IMR-90 (cell line): ENCODE results near the gene DOHH. TPM values are rescaled to one million over a fixed set of nuclear protein-coding genes. Genes with fewer than 3 reads are reported as not detected.

ENCODE experiments used
- ATAC-seq: fragments of 200-7000 bp; cut with Tn5 transposase; 2 replicates; pipeline ENCODE4 v1.9.1; 2020; ENCODE audit warnings: low read depth, mild to moderate bottlenecking, moderate library complexity
- BruUV-seq: library from RNA; stranded (reverse); fragments of 400-500 nt; replicated peaks from 2 replicates; lab custom pipeline; 2021; lab: Mats Ljungman, UMichigan
- CTCF ChIA-PET: fragments of 300-600 bp; formaldehyde crosslinking; extraction: SDS; loops from one replicate; lab custom pipeline; 2021; ENCODE audit warnings: antibody characterized with exemption; lab: Yijun Ruan, JAX
- POLR2A ChIA-PET: fragments of 300-600 bp; sonication (Branson Sonifier 250); formaldehyde crosslinking; loops from one replicate; lab custom pipeline; 2022; ENCODE audit warnings: antibody characterized with exemption; ENCODE audit not compliant: unreplicated experiment; lab: Charles Lee
- DNase-seq: peaks from one replicate; pipeline ENCODE4 v3.0.0; 2013
- H2AFZ ChIP-seq: replicated peaks from 2 replicates; pipeline ENCODE3; 2013; ENCODE audit warnings: low read length, mild to moderate bottlenecking; ENCODE audit not compliant: poor library complexity
- H2AK5ac ChIP-seq: 2 replicates; pipeline ENCODE4 v1.6.1; 2013; ENCODE audit warnings: low read depth, low read length, inconsistent platforms
- H2AK9ac ChIP-seq: replicated peaks from 2 replicates; pipeline ENCODE3; 2013; ENCODE audit warnings: mild to moderate bottlenecking, low read depth, low read length, moderate library complexity; ENCODE audit not compliant: poor library complexity
- H2BK120ac ChIP-seq: 2 replicates; pipeline ENCODE4 v1.6.1; 2013; ENCODE audit warnings: low read depth, low read length, inconsistent platforms
- H2BK15ac ChIP-seq: 3 replicates; pipeline ENCODE4 v1.6.1; 2013; ENCODE audit warnings: low read depth, low read length, inconsistent platforms
- H2BK20ac ChIP-seq: 2 replicates; pipeline ENCODE4 v1.6.1; 2013; ENCODE audit warnings: low read depth, mild to moderate bottlenecking, inconsistent platforms, low read length, moderate library complexity
- H2BK5ac ChIP-seq: 2 replicates; pipeline ENCODE4 v1.6.1; 2013; ENCODE audit warnings: mild to moderate bottlenecking, low read depth, low read length, inconsistent platforms; ENCODE audit not compliant: poor library complexity, severe bottlenecking
- H3K14ac ChIP-seq: replicated peaks from 2 replicates; pipeline ENCODE4 v1.6.1; 2013; ENCODE audit warnings: low read depth, low read length, inconsistent platforms
- H3K18ac ChIP-seq: 2 replicates; pipeline ENCODE4 v1.6.1; 2013; ENCODE audit warnings: low read depth, low read length, control low read depth
- H3K23ac ChIP-seq: 2 replicates; pipeline ENCODE4 v1.6.1; 2013; ENCODE audit warnings: low read depth, low read length, inconsistent platforms
- H3K27ac ChIP-seq: 2 replicates; pipeline ENCODE4 v1.5.1; 2013; ENCODE audit warnings: mild to moderate bottlenecking, control low read depth, low read length; ENCODE audit not compliant: insufficient read depth
- H3K27me3 ChIP-seq: 2 replicates; pipeline ENCODE4 v1.6.1; 2013; ENCODE audit warnings: low read length; ENCODE audit not compliant: control insufficient read depth, insufficient read depth
- H3K36me3 ChIP-seq: 2 replicates; pipeline ENCODE4 v1.6.1; 2013; ENCODE audit warnings: low read length, mixed read lengths; ENCODE audit not compliant: control insufficient read depth, insufficient read depth
- H3K4ac ChIP-seq: 2 replicates; pipeline ENCODE4 v1.6.1; 2013; ENCODE audit warnings: low read depth, low read length, inconsistent platforms
- H3K4me1 ChIP-seq: 2 replicates; pipeline ENCODE4 v1.6.1; 2013; ENCODE audit warnings: low read length, mixed read lengths; ENCODE audit not compliant: control insufficient read depth, insufficient read depth
- H3K4me2 ChIP-seq: 2 replicates; pipeline ENCODE4 v1.6.1; 2013; ENCODE audit warnings: low read depth, mild to moderate bottlenecking, control low read depth, low read length, moderate library complexity
- H3K4me3 ChIP-seq: 2 replicates; pipeline ENCODE4 v1.5.1; 2013; ENCODE audit warnings: low read depth, mild to moderate bottlenecking, control low read depth, low read length, moderate library complexity; ENCODE audit not compliant: insufficient read depth
- H3K56ac ChIP-seq: 2 replicates; pipeline ENCODE4 v1.6.1; 2013; ENCODE audit warnings: low read length, inconsistent platforms; ENCODE audit not compliant: insufficient read depth; ENCODE audit errors: extremely low read depth
- H3K79me1 ChIP-seq, 2 experiments: 2 replicates each; pipeline ENCODE4 v1.6.1; 2013; ENCODE audit warnings: low read length in 2 of 2, inconsistent platforms in 1 of 2, low read depth in 1 of 2
- H3K9ac ChIP-seq: 2 replicates; pipeline ENCODE4 v1.6.1; 2013; ENCODE audit warnings: low read depth, low read length, control low read depth
- H3K9me1 ChIP-seq: 2 replicates; pipeline ENCODE4 v1.6.1; 2013; ENCODE audit warnings: low read length, inconsistent platforms; ENCODE audit not compliant: insufficient read depth
- H3K9me3 ChIP-seq: 2 replicates; pipeline ENCODE4 v1.6.1; 2013; ENCODE audit warnings: low read length; ENCODE audit not compliant: control insufficient read depth, insufficient read depth
- H4K20me1 ChIP-seq: 2 replicates; pipeline ENCODE4 v1.6.1; 2013; ENCODE audit warnings: low read length, inconsistent platforms; ENCODE audit not compliant: insufficient read depth
- H4K5ac ChIP-seq: 2 replicates; pipeline ENCODE4 v1.6.1; 2013; ENCODE audit warnings: mild to moderate bottlenecking, low read depth, low read length, control low read depth
- H4K8ac ChIP-seq, 2 experiments: 2 replicates each; pipeline ENCODE4 v1.6.1; 2013; ENCODE audit warnings: low read depth in 2 of 2, low read length in 2 of 2, control low read depth in 1 of 2, inconsistent platforms in 1 of 2
- H4K91ac ChIP-seq: 2 replicates; pipeline ENCODE4 v1.6.1; 2013; ENCODE audit warnings: low read depth, low read length, inconsistent platforms; ENCODE audit not compliant: insufficient read depth
- BHLHE40 ChIP-seq: fragments of 150-350 bp; IDR thresholded peaks from 2 replicates; pipeline ENCODE4 v1.6.1; 2016; ENCODE audit warnings: mild to moderate bottlenecking, low read depth, low read length
- CEBPB ChIP-seq: IDR thresholded peaks from 2 replicates; pipeline ENCODE4 v1.6.1; 2012; ENCODE audit warnings: low read depth, low read length, improper control_type of control experiment
- ELK1 ChIP-seq: fragments of 150-350 bp; IDR thresholded peaks from 2 replicates; pipeline ENCODE4 v1.6.1; 2016; ENCODE audit warnings: low read depth, mild to moderate bottlenecking, low read length, moderate library complexity, borderline replicate concordance
- FOS ChIP-seq: fragments of 150-350 bp; IDR thresholded peaks from 2 replicates; pipeline ENCODE4 v1.6.1; 2016; ENCODE audit warnings: low read depth, low read length
- MAFK ChIP-seq: IDR thresholded peaks from 2 replicates; pipeline ENCODE4 v1.6.1; 2012; ENCODE audit warnings: low read depth, low read length, improper control_type of control experiment
- MXI1 ChIP-seq: IDR thresholded peaks from 2 replicates; pipeline ENCODE4 v1.6.1; 2012; ENCODE audit warnings: low read depth, mild to moderate bottlenecking, low read length, moderate library complexity, borderline replicate concordance
- NFE2L2 ChIP-seq: fragments of 150-350 bp; IDR thresholded peaks from 2 replicates; pipeline ENCODE4 v1.6.1; 2016; ENCODE audit warnings: low read depth, mild to moderate bottlenecking, low read length
- POLR2A ChIP-seq: IDR thresholded peaks from 2 replicates; pipeline ENCODE4 v1.6.1; 2012; ENCODE audit warnings: mild to moderate bottlenecking, low read depth, low read length
- RAD21 ChIP-seq: IDR thresholded peaks from 2 replicates; pipeline ENCODE4 v1.6.1; 2012; ENCODE audit warnings: low read length, improper control_type of control experiment
- RCOR1 ChIP-seq: IDR thresholded peaks from 2 replicates; pipeline ENCODE4 v1.6.1; 2012; ENCODE audit warnings: mild to moderate bottlenecking, low read length, improper control_type of control experiment; ENCODE audit not compliant: insufficient replicate concordance
- RFX5 ChIP-seq: IDR thresholded peaks from 2 replicates; pipeline ENCODE4 v1.8.0; 2012; ENCODE audit warnings: low read depth, mild to moderate bottlenecking, low read length, moderate library complexity
- SMC3 ChIP-seq: fragments of 150-350 bp; IDR thresholded peaks from 2 replicates; pipeline ENCODE4 v1.6.1; 2016; ENCODE audit warnings: low read depth, mild to moderate bottlenecking, antibody characterized with exemption, low read length, moderate library complexity
- WGBS, 2 experiments: methylation state at CpG; one replicate each; pipeline versions ENCODE4 v1.1.5 to v1.1.7; 2013; ENCODE audit warnings: missing lambda C conversion rate in 2 of 2; ENCODE audit not compliant: insufficient read length in 1 of 2; ENCODE audit errors: extremely low coverage in 2 of 2; 5-methylcytosine and 5-hydroxymethylcytosine counted together
- dilution Hi-C: fragments of 300-500 bp; cut with HindIII; formaldehyde crosslinking; loops from one replicate; pipeline ENCODE4 v1.14.3; 2018; ENCODE audit warnings: low sequenced_read_pairs; ENCODE audit not compliant: unreplicated experiment
- in situ Hi-C: fragments of 300-500 bp; cut with MboI; formaldehyde crosslinking; loops from 3 replicates; pipeline ENCODE4 v1.14.3; 2019; ENCODE audit warnings: low sequenced_read_pairs, inconsistent platforms, mixed read lengths
- intact Hi-C: fragments of 100-400 bp; cut with micrococcal nuclease; formaldehyde crosslinking; loops from 2 replicates; pipeline ENCODE4 v1.10.0; 2022
- polyA plus RNA-seq, 3 experiments: library from polyadenylated mRNA; depleted of rRNA; stranded (reverse); fragments of >200 nt; gene quantifications; 2 replicates each; pipeline ENCODE4 v1.2.3, GENCODE V29; 2012; ENCODE audit warnings: low replicate concordance in 1 of 3
- total RNA-seq: library from RNA; depleted of rRNA; stranded (reverse); fragments of >200 nt; gene quantifications from 2 replicates; pipeline ENCODE4 v1.2.3, GENCODE V29; 2012
- TF ChIP-seq, protein P1 (sequence below): fragments of 150-350 bp; IDR thresholded peaks from 2 replicates; pipeline ENCODE4 v1.6.1; 2017; ENCODE audit warnings: mild to moderate bottlenecking, antibody characterized with exemption, low read length, low read depth

DOHH gene
- total and polyA plus RNA-seq, 2 of the 4 experiments (the other 2 are of a cell fraction) = 3.2 to 9.2 TPM

DNA sequence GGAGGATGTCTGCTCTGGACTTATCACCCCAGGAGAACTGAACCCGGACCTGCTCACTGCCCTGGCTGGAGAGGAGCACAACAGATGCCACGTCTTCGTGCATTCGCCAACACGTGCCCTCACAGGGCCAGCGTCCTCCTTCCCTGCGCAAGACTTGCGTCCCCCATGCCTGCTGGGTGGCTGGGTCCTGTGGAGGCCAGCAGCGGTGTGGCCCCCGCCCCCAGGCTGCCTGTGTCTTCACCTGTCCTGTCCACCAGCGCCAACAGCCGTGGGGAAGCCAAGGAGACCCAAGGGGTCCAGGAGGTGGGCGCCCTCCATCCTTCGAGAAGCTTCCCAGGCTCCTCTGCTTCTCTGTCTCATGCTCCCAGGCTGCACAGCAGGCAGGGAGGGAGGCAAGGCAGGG, 35.1 kb upstream of the DOHH start:
- Histone ChIP-seq H2BK5ac (no peak overlapping the region), H3K36me3 (peaks cover 58% of the 10 kb centered on the region), H2AK5ac (no peak overlapping the region), H3K23ac (no peak overlapping the region), H3K14ac (no peak overlapping the region), H4K20me1 (peaks cover 30% of the 10 kb centered on the region), H3K27me3 (no peaks in the 10 kb centered on the region), H2BK120ac (no peak overlapping the region), H2AFZ (no peak overlapping the region), H4K91ac (no peak overlapping the region), H3K9me3 (no peaks in the 10 kb centered on the region), H3K4me1 (no peaks in the 10 kb centered on the region), H3K56ac (no peak overlapping the region), H3K79me1 (peaks cover 9 to 31% of the 10 kb centered on the region in 2 experiments; a peak in 3 of 4 replicates), H4K5ac (no peak overlapping the region), H3K9me1 (0 out of 2 replicates have a peak, but pooled peaks cover under 1% of the 10 kb centered on the region), H3K4me2 (no peak overlapping the region), H4K8ac (no peak overlapping the region), H2AK9ac (no peak overlapping the region), H3K9ac (no peak overlapping the region), H3K4me3 (no peak overlapping the region), H2BK20ac (no peak overlapping the region), H3K4ac (no peak overlapping the region), H3K27ac (no peak overlapping the region), H3K18ac (no peak overlapping the region), H2BK15ac (no peak overlapping the region)
- 94% methylated on average over 7 of the region's 14 CpGs; no CpG with 5 or more reads in 1 of the 2 experiments for WGBS, 2 experiments
- no peak for ATAC-seq
- DNase-seq = no peak
- dilution Hi-C loops = no loop called here
- ChIA-PET POLR2A (no interaction called here), CTCF (no interaction called here)
- BruUV-seq = no TSS peak
- TF ChIP-seq RAD21 = no peak
- TF ChIP-seq MXI1 = no peak
- no peak for TF ChIP-seq RCOR1
- no peak for TF ChIP-seq NFE2L2
- TF ChIP-seq, protein P1, sequence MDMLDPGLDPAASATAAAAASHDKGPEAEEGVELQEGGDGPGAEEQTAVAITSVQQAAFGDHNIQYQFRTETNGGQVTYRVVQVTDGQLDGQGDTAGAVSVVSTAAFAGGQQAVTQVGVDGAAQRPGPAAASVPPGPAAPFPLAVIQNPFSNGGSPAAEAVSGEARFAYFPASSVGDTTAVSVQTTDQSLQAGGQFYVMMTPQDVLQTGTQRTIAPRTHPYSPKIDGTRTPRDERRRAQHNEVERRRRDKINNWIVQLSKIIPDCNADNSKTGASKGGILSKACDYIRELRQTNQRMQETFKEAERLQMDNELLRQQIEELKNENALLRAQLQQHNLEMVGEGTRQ = no peak
- no peak for TF ChIP-seq MAFK
- no peak for TF ChIP-seq CEBPB
- no peak for TF ChIP-seq SMC3
- no peak for TF ChIP-seq FOS
- no peak for TF ChIP-seq BHLHE40
- TF ChIP-seq RFX5 = no peak
- no peak for TF ChIP-seq ELK1
- no peak for TF ChIP-seq POLR2A
- in situ Hi-C loops = no loop called here
- intact Hi-C loops = no loop called here
